ENCODE data around the gene GPN1. TPM values are rescaled to one million over a fixed set of nuclear protein-coding genes. Genes with fewer than 3 reads are reported as not detected.
"Not testable (repeated sequence)": the region's sequence is repeated elsewhere in the genome, so short reads cannot be mapped to it uniquely, and the experiment has no call there.

The GPN1 gene
- total RNA-seq (ENCODE audit: insufficient read depth, low replicate concordance): 27.2 TPM

GRCh38 chr2:27628767-27629709 lies at the start of gene GPN1, which contains the start of gene CCDC121:
Gene GPN1, plus strand, starts transcription at chr2:27629050. Its CDS starts 9 bp downstream, at chr2:27629059.
Gene CCDC121, minus strand, starts transcription at chr2:27629012. Its CDS starts 1,213 bp downstream, at chr2:27627799.
- peak; percentile 95 for DNase-seq (ENCODE audit: low spot score)

GRCh38 chr2:27581417-27582128 lies 47.3 kb upstream of the GPN1 start:
- DNase-seq (ENCODE audit: low spot score): no peak

GRCh38 chr2:27582129-27582694 lies 46.6 kb upstream of the GPN1 start:
- DNase-seq (ENCODE audit: low spot score): no peak

GRCh38 chr2:27582695-27583389 lies 46.0 kb upstream of the GPN1 start, which contains the start of gene ZNF512:
Gene ZNF512, plus strand, starts transcription at chr2:27583042. Its CDS starts 71 bp downstream, at chr2:27583113.
- peak; percentile 97 for DNase-seq (ENCODE audit: low spot score)

- no peak for DNase-seq (ENCODE audit: low spot score)
Observed at GRCh38 chr2:27583390-27583915, 45.4 kb upstream of the GPN1 start.

GRCh38 chr2:27584597-27584996 lies 44.3 kb upstream of the GPN1 start:
- DNase-seq (ENCODE audit: low spot score): no peak

- DNase-seq (ENCODE audit: low spot score): no peak
Observed at GRCh38 chr2:27587025-27587424, 41.8 kb upstream of the GPN1 start.

GRCh38 chr2:27588308-27588707 lies 40.5 kb upstream of the GPN1 start:
- DNase-seq (ENCODE audit: low spot score): no peak

- no peak for DNase-seq (ENCODE audit: low spot score)
Observed at GRCh38 chr2:27591745-27592144, 37.1 kb upstream of the GPN1 start.

- no peak for DNase-seq (ENCODE audit: low spot score)
Observed at GRCh38 chr2:27593240-27593639, 35.6 kb upstream of the GPN1 start.

GRCh38 chr2:27594020-27594703 lies 34.7 kb upstream of the GPN1 start:
- DNase-seq (ENCODE audit: low spot score): not testable (repeated sequence)

- not testable (repeated sequence) for DNase-seq (ENCODE audit: low spot score)
Observed at GRCh38 chr2:27595412-27595811, 33.4 kb upstream of the GPN1 start.

GRCh38 chr2:27596627-27597026 lies 32.2 kb upstream of the GPN1 start:
- no peak for DNase-seq (ENCODE audit: low spot score)

GRCh38 chr2:27606611-27607010 lies 22.2 kb upstream of the GPN1 start:
- DNase-seq (ENCODE audit: low spot score): no peak

GRCh38 chr2:27613985-27614384 lies 14.9 kb upstream of the GPN1 start:
- no peak for DNase-seq (ENCODE audit: low spot score)

- no peak for DNase-seq (ENCODE audit: low spot score)
Observed at GRCh38 chr2:27615316-27615715, 13.5 kb upstream of the GPN1 start.

GRCh38 chr2:27621524-27621923 lies 7.3 kb upstream of the GPN1 start:
- no peak for DNase-seq (ENCODE audit: low spot score)

GRCh38 chr2:27622921-27623384 lies 5.9 kb upstream of the GPN1 start:
- DNase-seq (ENCODE audit: low spot score): no peak

- no peak for DNase-seq (ENCODE audit: low spot score)
Observed at GRCh38 chr2:27624943-27625342, 3.9 kb upstream of the GPN1 start.

- not testable (repeated sequence) for DNase-seq (ENCODE audit: low spot score)
Observed at GRCh38 chr2:27626323-27626722, 2.5 kb upstream of the GPN1 start.

Data from umbilical cord (tissue), 2 donors.